Ramos (cell line): ENCODE results near the gene GEN1.

ENCODE experiments used
- in situ Hi-C: fragments of 300-500 bp; cut with MboI; formaldehyde crosslinking; loops from one replicate; pipeline ENCODE4 v1.14.3; 2022; ENCODE audit warnings: low sequenced_read_pairs; ENCODE audit not compliant: unreplicated experiment

Gene GEN1

GRCh38 chr2:17752892-17753802, 791 bp upstream of the GEN1 start:
- in situ Hi-C loops, result no loop called here

- in situ Hi-C loops, result no loop called here
Observed at GRCh38 chr2:17754773-17755425, 961 bp downstream of the GEN1 start.

DNA sequence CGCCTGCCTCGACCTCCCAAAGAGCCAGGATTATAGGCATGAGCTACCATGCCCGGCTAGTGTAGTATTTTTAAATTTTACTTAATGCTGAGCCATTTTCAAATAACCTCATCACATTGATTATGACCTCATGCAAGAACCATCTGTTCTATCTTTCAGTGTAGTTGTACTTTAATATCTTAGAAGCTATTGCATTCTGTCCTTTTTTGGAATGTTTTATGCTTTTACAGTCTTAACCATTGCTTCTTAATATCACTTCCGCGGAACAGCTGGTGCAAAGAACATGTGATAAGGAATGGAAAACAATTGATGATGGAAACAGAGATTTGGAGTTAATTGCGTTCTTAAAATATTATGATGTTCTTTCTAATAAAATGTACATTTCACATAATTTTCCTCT, 2.7 kb downstream of the GEN1 start:
- in situ Hi-C loops, result no loop called here

DNA sequence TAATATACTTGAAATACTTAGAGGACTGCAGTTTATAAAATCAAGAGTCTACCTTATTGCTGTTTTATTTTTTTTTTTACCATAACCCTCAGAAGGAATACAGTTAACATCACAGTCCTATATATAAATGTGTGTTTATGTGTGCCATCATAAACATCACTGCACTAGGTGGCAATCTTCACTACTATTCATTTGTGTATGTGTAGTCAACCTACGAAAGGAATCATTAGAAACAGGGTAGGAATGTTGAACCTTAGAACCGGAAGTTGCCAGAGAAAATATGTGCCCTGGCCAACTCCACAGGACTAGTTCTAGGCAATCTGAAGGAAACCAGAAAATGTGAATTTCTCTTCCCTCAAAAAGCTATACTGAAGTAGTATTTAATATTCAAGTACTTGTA, 3.4 kb downstream of the GEN1 start:
- in situ Hi-C loops, result no loop called here

- in situ Hi-C loops, result no loop called here
Observed at GRCh38 chr2:17758118-17758517, 4.2 kb downstream of the GEN1 start.

GRCh38 chr2:17759805-17760204, 5.9 kb downstream of the GEN1 start:
- in situ Hi-C loops, result no loop called here

GRCh38 chr2:17762451-17762850, 8.5 kb downstream of the GEN1 start:
- in situ Hi-C loops, result no loop called here

DNA sequence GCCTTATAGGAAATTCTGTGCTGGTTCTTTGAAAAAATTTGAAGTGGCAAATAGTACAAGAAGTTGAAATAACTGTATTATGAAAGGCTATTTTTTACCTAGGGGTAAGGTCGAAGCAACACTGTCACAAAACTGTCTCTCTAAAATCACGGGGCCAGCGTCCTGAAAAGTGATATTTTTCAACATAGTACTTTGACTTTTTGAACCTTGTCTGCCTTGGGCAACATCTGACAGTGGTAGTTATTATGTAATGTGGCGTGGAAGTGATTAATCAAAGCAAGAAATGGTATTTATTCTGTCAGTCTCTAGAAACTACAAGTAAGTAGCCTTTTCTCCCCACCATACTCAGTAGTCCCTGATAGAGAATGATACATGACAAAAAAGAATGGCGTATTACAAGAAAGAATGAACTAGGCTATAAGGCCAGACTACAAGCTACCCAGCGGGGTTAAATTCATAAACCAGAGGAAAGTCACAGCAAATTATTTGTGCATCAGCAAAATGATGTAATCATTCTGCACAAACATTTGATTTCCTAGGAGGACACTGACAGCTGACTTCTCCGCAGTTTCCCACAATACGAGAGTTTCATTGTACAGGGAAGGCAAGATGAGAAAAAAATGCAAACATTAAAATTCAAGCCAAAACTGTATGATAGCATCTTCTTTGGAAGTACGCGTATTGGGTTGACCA, 9.8 kb downstream of the GEN1 start:
- in situ Hi-C loops, result no loop called here

GRCh38 chr2:17765398-17765797, 11.5 kb downstream of the GEN1 start:
- in situ Hi-C loops, result no loop called here

DNA sequence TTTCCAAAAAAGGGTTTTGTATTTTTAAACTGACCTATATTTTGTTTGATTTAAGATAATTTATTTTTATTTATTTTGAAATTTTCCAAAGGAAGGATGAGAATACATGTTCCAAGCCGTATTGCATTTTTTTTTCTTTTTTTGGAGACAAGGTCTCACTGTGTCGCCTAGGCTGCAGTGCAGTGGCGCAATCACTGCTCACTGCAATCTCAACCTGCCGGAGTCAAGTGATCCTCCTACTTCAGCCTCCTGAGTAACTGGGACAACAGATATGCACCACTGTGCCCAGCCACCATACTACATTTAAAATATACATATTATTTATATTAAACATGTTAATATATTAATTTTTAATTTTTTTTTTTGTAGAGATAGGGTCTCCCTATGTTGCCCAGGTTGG, 15.0 kb downstream of the GEN1 start:
- in situ Hi-C loops, result no loop called here

GRCh38 chr2:17771956-17772355, 18.0 kb downstream of the GEN1 start:
- in situ Hi-C loops, result no loop called here

DNA sequence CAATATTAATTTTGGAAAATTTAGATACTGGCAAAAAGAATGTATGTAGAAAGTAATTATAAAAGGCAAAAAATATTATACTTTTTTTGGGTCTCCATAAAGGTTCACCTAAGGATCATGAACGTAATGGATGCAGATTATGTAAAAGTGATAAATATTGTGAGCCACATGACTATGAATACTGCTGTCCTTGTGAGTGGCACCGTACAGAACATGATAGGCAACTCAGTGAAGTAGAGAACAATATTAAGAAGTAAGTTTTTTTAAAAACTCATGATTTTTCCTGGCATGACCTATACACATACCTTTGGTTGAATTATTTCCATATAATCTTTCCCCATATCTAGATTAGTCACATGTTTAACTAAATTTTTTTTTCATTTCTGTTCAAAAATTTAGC, 18.6 kb downstream of the GEN1 start:
- in situ Hi-C loops, result no loop called here

GRCh38 chr2:17780546-17780945, 26.6 kb downstream of the GEN1 start:
- in situ Hi-C loops, result no loop called here

DNA sequence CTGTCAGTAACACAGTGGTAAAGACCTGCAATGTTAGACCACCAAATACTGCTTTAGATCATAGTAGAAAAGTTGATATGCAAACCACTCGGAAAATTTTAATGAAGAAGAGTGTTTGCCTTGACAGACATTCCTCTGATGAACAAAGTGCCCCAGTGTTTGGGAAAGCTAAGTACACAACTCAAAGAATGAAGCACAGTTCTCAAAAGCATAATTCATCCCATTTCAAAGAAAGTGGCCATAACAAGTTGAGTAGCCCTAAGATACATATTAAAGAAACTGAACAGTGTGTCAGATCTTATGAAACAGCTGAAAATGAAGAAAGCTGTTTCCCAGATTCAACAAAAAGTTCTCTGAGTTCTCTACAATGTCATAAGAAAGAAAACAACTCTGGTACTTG, 27.5 kb downstream of the GEN1 start:
- in situ Hi-C loops, result no loop called here

DNA sequence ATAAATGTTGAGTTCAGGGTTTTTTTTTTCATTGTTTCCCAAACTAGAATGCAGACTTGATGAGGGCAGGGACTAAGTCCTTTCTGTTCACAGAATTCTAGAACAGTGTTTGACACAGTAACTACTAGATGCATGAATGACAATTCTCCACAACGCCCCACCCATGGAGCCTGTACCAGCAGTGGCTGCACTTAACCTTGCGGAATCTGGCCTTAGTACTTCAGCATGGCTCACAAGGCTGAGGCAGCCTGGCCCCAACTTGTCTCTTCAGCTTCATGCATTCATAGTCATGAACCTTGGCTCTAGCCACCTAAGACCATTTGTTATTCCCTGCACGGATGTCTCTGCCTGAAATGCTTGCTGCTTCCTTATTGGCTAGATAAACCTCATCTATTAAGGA, 32.8 kb downstream of the GEN1 start:
- in situ Hi-C loops, result no loop called here

- in situ Hi-C loops, result no loop called here
Observed at GRCh38 chr2:17788773-17789172, 34.8 kb downstream of the GEN1 start.

DNA sequence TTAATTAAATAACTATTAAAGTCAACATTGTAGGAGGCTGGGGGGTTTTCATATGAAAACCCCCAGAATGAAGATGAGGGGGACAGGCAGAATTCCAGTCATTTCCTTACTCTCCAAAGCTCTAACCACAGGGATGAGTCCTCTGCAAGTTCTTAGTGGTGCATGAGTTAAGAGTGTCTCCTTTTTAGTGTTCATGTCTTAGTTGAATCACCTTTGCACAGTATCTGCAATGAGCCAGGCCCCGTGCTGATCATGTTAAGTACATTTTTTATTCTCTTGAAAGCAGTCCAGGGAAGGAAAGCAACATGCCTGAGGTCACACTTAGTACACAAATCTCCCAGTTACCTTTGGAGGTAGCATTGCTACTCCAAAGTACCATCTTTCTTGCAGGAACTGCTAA, 36.6 kb downstream of the GEN1 start:
- in situ Hi-C loops, result no loop called here

- in situ Hi-C loops, result no loop called here
Observed at GRCh38 chr2:17791121-17791816, 37.3 kb downstream of the GEN1 start.

- in situ Hi-C loops, result no loop called here
Observed at GRCh38 chr2:17791817-17792130, 37.8 kb downstream of the GEN1 start.

DNA sequence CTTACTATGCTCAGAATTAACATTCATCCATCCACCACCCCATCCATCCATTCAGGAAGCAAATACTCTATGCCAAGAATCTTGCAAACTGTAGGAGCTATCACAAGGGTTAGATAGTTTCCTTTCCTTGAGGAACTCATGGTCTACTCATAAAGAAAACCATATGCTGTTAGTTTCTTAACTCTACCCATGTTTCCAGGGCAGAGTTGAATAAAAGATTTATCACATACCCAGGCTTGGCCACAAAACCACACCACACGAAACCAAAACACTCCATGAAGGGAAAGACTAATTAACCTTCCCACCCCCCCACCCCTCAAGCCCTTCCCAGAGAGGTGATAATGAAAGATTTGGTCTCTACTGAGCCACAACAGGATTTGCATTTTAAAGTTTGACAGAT, 38.6 kb downstream of the GEN1 start:
- in situ Hi-C loops, result no loop called here

GRCh38 chr2:17793296-17793695, 39.4 kb downstream of the GEN1 start:
- in situ Hi-C loops, result no loop called here
